CD4-positive, alpha-beta T cell treated with Interleukin-17A for 1 hour (primary cell): ENCODE results near the gene BPIFB1.
A peak's percentile ranks its signal among the peaks of the same experiment; 100 is the strongest.

Experiments used
- DNase-seq: peaks from one replicate; pipeline ENCODE4 v3.0.0-alpha.2; 2020

BPIFB1 gene

DNA sequence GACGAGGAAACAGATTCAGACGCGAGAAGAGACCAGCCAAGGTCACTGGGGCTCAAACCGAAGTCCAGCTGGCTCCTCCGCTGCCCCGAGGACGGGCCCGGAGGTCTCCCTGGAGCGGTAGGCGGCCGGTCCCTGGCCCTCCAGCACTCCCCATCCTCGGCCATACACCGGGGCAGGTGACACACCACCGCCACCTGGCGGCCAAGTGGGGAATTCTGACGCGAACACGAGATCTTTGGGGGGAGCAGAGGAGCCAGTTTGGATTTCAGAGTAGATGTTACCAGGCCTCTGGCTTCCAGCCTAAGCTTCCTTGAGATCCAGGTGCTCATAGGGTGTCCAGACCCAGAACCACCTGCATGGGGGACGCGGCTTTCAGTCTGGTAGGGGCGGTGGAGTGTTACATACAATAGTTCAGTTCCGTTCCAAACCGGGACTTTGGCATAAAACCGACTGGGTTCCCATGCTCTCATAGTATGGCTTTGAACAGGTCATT is 16.1 kb downstream of the BPIFB1 start:
- DNase-seq, result peak; percentile 72

DNA sequence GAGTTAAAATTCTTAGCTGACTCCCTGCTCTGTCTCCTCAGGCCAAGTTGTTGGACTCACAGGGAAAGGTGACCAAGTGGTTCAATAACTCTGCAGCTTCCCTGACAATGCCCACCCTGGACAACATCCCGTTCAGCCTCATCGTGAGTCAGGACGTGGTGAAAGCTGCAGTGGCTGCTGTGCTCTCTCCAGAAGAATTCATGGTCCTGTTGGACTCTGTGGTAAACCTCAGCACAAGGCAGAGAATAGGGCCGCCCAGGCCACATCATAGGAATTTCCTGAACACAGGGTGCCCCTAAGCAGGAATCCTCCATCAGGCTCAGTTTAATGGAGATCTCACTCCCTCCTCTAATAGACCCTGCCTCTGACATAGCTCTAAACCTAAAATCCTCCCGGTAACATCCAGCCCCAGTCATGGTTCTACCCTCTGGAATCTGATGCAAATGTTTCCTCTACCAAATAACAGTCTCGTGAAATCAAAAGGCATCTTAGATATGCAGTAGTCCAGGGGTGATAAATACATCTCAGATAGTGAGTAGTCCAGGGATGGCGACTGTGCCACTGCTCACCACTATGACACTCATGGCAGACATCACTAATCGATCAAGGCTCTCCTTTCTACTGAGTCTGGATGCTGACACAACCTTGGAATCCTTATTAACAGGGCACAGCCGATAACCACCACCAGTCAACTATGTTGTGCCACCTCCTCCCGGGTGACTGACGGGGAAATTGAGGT is 18.3 kb downstream of the BPIFB1 start:
- DNase-seq, result no peak

DNA sequence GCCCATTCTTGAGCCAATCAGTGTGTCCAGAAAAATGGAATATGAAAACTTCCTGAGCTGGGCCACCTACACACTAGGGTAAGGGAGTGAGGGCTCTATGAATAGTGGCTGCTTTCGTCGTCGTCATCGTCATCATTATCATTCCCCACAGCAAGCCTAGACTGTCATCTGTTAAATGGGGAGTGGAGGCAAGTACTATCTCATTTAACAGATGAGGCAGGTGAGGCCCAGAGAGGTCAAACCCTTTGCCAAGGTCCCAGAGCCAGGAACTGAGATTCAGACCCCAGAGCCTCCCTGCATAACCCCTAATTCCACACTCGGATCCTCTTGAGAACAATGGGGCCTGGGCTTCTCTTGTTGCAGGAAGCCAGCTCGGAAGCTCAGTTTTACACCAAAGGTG is 20.6 kb downstream of the BPIFB1 start:
- DNase-seq, result no peak

DNA sequence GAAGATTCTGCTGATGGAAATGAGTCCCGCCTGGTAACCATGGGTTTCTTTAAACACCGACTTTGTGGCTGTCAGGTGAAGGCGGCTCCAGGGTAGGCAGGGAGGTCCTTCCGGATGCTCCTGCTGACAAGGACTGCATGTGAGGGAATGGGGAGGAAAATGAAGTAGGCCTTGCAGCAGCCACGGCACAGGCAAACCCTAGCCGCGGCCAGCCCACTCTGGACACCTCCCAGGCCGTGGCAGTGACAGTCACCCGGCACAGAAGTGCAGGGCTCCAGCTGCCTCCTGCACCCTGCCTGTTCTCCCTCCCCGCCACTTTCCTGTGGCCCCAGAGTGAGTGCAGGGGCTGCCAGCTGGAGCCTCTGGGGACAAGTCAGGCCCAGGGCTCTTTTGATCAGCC is 21.0 kb downstream of the BPIFB1 start:
- DNase-seq, result no peak

DNA sequence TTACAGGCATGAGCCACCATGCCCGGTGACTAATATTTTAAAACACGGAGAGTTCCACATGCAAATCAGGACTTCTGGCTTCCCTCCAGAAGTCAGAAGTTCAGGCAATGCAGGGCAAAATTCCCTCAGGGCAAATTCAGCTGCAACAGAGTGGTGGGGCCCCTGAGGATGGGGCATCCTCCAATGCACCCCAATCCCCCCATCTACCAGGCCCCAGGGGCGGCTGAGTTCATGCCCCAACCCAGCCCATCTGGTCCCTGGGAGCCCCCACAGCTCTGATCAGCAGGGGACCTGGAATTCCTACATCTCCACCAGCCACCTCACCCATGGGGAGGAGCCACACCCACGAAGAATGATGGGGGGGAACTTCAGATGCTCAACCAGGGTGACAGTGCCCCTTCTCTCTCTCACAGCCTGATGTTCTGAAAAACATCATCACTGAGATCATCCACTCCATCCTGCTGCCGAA is 22.6 kb downstream of the BPIFB1 start:
- DNase-seq, result no peak

DNA sequence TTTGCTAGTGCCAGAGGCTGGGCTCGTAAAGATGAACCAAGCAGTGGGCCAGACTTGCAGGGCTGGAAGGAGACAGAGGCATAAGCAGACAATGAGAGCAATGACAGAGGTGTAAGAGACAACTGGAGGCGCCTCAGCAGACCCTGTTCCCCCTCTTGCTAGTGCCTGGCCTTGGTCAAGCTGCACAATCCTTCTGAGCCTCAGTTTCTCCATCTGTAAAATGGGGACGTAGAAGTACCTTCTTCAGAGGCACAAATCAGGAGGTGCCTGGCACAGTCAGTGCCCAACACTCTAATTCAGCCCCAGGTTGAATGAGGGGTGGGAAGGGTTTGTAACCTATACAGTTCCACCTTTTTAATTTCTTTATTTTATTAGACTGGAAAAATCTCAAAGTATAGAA is 23.2 kb downstream of the BPIFB1 start:
- DNase-seq, result no peak

DNA sequence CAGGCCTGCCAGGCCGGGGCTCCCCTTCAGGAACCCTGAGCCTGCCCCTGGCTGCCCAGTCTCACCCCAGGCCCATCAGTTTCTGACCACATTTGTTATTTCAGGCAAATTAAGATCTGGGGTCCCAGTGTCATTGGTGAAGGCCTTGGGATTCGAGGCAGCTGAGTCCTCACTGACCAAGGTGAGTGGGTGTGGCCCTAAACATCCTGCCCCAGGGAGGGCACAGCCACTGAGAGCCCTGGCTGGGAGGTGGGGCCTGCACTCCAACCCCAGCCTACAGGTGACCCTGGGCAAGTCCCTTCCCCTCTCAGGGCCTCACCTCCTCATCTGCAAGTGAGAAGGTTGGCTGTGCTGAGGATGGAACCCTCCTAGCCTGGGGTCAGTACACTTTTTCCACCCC is 23.8 kb downstream of the BPIFB1 start:
- DNase-seq, result no peak

GRCh38 chr20:33308668-33309067 is 25.7 kb downstream of the BPIFB1 start:
- no peak for DNase-seq

- DNase-seq, result no peak
Observed at GRCh38 chr20:33309631-33310030, 26.6 kb downstream of the BPIFB1 start.

DNA sequence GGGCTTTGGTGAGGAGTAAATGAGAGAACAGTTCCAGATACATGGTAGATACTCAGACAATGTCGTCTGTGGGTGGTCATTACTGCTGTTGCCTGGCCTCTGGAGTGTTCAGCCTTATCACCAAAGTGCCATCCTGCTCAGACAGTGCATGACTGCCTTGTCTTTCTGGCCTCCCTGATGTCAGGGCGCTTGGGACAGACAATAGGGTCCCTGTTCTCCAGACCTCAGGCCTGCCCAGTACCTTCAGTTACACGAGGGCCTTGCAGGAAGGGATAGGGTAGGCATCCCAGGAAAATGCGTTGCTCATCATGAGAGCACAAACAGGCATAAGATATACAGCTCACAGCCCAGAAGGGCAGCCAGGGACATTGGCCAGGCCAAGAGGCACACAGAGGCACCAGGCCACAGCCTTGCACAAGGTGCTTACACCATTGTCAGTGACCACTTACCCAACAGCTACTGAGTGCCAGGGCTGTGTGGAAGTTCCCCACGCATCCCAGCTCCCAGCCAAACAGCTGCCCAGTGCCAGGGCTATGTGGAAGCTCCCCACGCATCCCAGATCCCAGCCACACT is 27.4 kb downstream of the BPIFB1 start:
- no peak for DNase-seq

GRCh38 chr20:33311011-33311410 is 28.0 kb downstream of the BPIFB1 start:
- DNase-seq, result no peak

GRCh38 chr20:33311996-33312395 is 29.0 kb downstream of the BPIFB1 start:
- DNase-seq, result no peak

GRCh38 chr20:33312583-33312982 is 29.6 kb downstream of the BPIFB1 start:
- no peak for DNase-seq

GRCh38 chr20:33313686-33314314 is 30.8 kb downstream of the BPIFB1 start:
- no peak for DNase-seq

GRCh38 chr20:33316343-33316742 is 33.3 kb downstream of the BPIFB1 start:
- no peak for DNase-seq

DNA sequence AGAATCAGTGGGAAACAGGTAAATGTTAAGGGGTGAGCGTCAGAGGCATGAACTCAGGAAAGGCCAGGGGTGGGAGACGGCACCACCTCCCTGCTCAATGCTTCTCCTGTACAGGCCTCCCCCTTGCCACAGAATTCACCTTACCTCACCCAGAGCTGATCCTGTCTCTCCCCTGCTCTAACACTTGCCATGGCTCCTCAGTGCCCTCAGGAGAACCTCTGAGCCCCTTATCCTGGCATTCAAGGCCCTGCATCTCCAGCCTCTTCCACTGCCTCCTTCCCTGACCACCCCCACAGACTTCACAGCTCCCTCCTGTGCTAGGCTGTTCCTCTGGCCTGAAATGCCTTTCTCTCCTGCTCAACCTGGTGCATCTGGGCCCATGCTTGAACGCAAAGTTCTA is 33.9 kb downstream of the BPIFB1 start:
- no peak for DNase-seq

DNA sequence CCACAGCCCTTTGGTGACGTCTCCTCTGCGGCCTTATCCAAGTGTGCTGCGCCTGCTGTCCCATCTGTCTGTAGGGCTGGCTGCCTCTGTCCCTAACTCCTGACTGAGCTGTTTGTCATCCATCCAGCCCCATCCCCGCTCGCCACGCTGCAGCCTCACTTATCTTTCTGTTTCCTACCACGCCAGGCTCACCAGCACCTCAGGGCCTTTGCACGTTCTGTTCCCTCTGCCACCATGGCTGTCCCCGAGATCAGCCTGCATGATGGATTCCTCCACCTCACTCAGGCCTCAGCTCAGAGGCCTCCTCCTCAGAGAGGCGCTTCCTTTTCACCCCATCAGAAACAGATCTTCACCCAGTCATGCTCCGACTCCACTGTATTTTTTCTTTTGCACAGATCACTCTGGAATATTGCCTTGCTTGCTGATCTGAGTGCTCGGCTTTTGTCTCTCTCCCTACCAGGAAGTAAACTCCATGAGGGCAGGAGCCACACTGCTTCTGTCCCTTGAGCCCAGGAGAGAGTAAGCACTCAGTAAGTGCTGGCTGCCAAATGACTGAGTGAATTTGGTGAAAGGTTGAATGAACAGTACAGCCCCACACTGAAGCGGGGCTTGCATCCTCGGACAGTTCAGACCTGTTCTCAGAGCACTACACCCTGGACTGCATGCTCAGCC is 34.5 kb downstream of the BPIFB1 start:
- DNase-seq, result no peak

DNA sequence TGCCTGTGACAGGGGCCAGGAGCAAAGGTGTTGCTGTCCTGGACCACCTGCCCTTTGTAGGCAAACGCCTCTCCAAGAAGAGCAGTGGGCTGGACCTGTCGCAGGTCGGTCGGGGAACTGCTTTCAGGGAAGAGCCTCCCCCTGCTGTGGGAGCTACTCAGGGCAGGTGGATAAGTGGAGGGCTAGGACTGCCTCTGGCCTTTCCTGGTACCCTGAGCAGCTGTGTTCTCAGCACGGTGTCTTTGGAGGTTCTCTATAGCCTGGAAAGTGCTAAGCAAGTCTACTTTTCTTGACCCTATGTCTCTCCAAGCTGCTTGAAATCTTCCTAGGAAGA is 35.0 kb downstream of the BPIFB1 start:
- no peak for DNase-seq

DNA sequence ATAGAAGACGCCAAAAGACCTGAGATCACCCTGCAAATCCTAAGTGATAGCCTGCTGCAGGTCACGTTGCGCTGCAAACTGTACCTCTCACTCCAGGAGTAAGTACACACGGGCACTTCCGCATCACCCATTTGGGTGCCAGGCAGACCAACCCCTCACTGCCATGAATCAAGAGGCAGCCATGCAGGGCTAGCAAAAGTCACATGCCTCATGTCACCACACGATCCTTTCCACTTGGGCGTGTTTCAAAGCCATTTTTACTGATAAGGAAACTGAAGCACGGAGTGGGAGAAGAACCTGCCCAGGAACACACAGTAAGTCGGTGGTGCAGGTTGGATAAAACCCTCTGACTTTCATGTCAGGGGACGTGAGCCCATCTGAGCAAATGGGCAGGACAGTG is 37.0 kb downstream of the BPIFB1 start:
- DNase-seq, result no peak

- no peak for DNase-seq
Observed at GRCh38 chr20:33322456-33322855, 39.4 kb downstream of the BPIFB1 start.

DNA sequence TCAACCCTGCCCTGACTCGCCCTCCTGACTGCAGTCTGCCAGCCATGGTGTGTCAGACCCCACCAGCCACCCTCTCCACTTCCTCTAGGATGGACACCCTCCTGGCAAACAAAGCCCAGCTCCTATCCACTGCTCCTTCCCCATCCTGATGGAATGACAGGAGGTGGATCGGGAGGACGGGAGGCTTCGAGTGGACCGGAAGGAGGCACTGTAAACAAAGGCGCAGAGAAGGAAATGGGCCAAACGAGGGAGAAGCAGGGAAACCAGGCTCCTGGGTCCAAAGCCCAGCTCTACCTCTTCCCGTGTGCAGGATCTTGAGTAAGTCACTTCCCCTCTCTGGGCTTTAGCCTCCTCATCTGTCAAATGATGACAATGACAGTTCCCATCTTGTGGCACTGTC is 40.2 kb downstream of the BPIFB1 start:
- no peak for DNase-seq

DNA sequence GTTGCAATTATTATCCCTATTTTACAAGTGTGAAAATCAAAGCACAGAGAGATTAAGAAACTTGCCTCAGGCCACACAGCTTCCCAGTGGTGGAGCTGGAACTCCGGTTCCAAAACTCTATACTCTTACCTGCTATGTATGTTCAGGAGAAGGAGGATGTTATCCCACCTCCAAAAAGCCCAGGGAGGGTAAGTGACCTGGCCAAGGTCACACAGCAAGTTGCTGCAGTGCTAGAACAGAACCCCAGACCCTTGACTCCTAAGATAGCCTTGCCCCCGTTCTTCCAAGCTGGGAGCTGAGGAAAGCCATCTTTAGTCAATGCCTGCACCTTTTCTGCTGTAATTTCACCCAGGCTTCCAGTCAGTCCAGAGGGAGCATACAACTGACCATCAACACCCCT is 42.3 kb downstream of the BPIFB1 start:
- DNase-seq, result no peak
